Endodermal cell (in vitro differentiated cells): ENCODE data around the gene IFIT1. TPM values are rescaled to one million over a fixed set of nuclear protein-coding genes. Genes with fewer than 3 reads are reported as not detected.

Experiments
- DNase-seq: peaks from one replicate; pipeline ENCODE4 v3.0.0-alpha.2; 2017
- H3K27ac ChIP-seq: 2 replicates; pipeline ENCODE4 v1.5.1; 2013; ENCODE audit warnings: mild to moderate bottlenecking, low read depth, low read length, moderate library complexity
- H3K27me3 ChIP-seq: 2 replicates; pipeline ENCODE4 v1.6.1; 2013; ENCODE audit warnings: mild to moderate bottlenecking, low read length, moderate library complexity; ENCODE audit not compliant: insufficient read depth, control insufficient read depth, poor library complexity, severe bottlenecking
- H3K36me3 ChIP-seq: 2 replicates; pipeline ENCODE4 v1.7.0; 2013; ENCODE audit warnings: mild to moderate bottlenecking, low read length, moderate library complexity; ENCODE audit not compliant: control insufficient read depth, insufficient read depth
- H3K4me1 ChIP-seq: one replicate; pipeline ENCODE4 v1.7.0; 2013; ENCODE audit warnings: low read length; ENCODE audit not compliant: control insufficient read depth, insufficient read depth
- H3K4me3 ChIP-seq: 2 replicates; pipeline ENCODE4 v1.5.1; 2013; ENCODE audit warnings: mild to moderate bottlenecking, low read length, moderate library complexity
- H3K9ac ChIP-seq: 2 replicates; pipeline ENCODE4 v1.6.1; 2013; ENCODE audit warnings: mild to moderate bottlenecking, low read length, moderate library complexity; ENCODE audit not compliant: poor library complexity, severe bottlenecking; ENCODE audit errors: extremely low read depth
- H3K9me3 ChIP-seq: 2 replicates; pipeline ENCODE4 v1.6.1; 2013; ENCODE audit warnings: mild to moderate bottlenecking, low read length, moderate library complexity; ENCODE audit not compliant: control insufficient read depth
- H3K27ac Mint-ChIP-seq: 2 replicates; pipeline ENCODE4 v1.8.0; 2020; ENCODE audit warnings: mixed read lengths
- H3K27me3 Mint-ChIP-seq: 2 replicates; pipeline ENCODE4 v1.8.0; 2021; ENCODE audit warnings: mild to moderate bottlenecking, mixed read lengths; ENCODE audit not compliant: insufficient read depth
- H3K36me3 Mint-ChIP-seq: 2 replicates; pipeline ENCODE4 v1.8.0; 2020; ENCODE audit warnings: low read depth, mixed read lengths
- H3K4me1 Mint-ChIP-seq: 2 replicates; pipeline ENCODE4 v1.8.0; 2020; ENCODE audit warnings: mixed read lengths
- H3K4me3 Mint-ChIP-seq: 2 replicates; pipeline ENCODE4 v1.8.0; 2020; ENCODE audit warnings: mild to moderate bottlenecking, moderate library complexity, mixed read lengths
- H3K9me3 Mint-ChIP-seq: 2 replicates; pipeline ENCODE4 v1.8.0; 2020; ENCODE audit warnings: mild to moderate bottlenecking, mixed read lengths
- CTCF ChIP-seq: fragments of 200-600 bp; sonication (generic); conservative IDR thresholded peaks from 2 replicates; pipeline ENCODE4 v1.5.0; 2021; ENCODE audit warnings: antibody characterized with exemption, mild to moderate bottlenecking
- WGBS, 2 experiments: methylation state at CpG; one replicate each; pipeline versions ENCODE4 v1.1.5 to v1.1.7; 2013; ENCODE audit warnings: missing lambda C conversion rate in 2 of 2, mixed read lengths in 1 of 2; ENCODE audit not compliant: insufficient coverage in 1 of 2, insufficient read length in 1 of 2; 5-methylcytosine and 5-hydroxymethylcytosine counted together
- total RNA-seq, 2 donors: library from RNA; stranded (reverse); fragmentation: NEBNext Ultra II Directional in 1 of 2; extraction: Animal tissue kit (Norgen Biotek cat#: 25700) in 1 of 2; gene quantifications; 2 replicates in 1 of 2; 3 replicates in 1 of 2; pipeline ENCODE4 v1.2.1, GENCODE V29; 2021

The IFIT1 gene
- total RNA-seq, 2 donors from 2014 or later: 0.59 TPM; not detected in 1

- no peak overlapping the region for H3K27ac Mint-ChIP-seq
- no peaks in the 10 kb centered on the region for H3K36me3 Mint-ChIP-seq
Measured at GRCh38 chr10:89374713-89375141, 17.7 kb upstream of the IFIT1 start.

GRCh38 chr10:89377705-89378637 is 14.5 kb upstream of the IFIT1 start, which contains the start of gene IFIT1B:
Gene IFIT1B (plus strand): TSS chr10:89378056. CDS start chr10:89378136, 80 bp downstream.
- Mint-ChIP-seq H3K36me3 (no peaks in the 10 kb centered on the region), H3K9me3 (no peaks in the 10 kb centered on the region), H3K27me3 (no peaks in the 10 kb centered on the region), H3K4me3 (no peak within 1 kb of the TSS), H3K27ac (no peak within 1 kb of the TSS), H3K4me1 (peaks cover 18% of the 10 kb centered on the region)
- Histone ChIP-seq H3K27me3 (no peaks in the 10 kb centered on the region), H3K9me3 (no peaks in the 10 kb centered on the region), H3K4me1 (no peaks in the 10 kb centered on the region), H3K4me3 (no peak within 1 kb of the TSS), H3K9ac (no peak within 1 kb of the TSS), H3K36me3 (no peaks in the 10 kb centered on the region), H3K27ac (no peak within 1 kb of the TSS)
- DNase-seq: no peak
- WGBS, 2 experiments: 89 to 91% methylated on average over 5 of the region's 5 CpGs
- TF ChIP-seq CTCF: no peak

More at GRCh38 chr10:89374713-89375141, 17.7 kb upstream of the IFIT1 start:
- Histone ChIP-seq H3K9ac (no peak overlapping the region), H3K27ac (no peak overlapping the region), H3K4me3 (no peak overlapping the region), H3K9me3 (no peaks in the 10 kb centered on the region), H3K36me3 (no peaks in the 10 kb centered on the region), H3K4me1 (no peaks in the 10 kb centered on the region), H3K27me3 (no peaks in the 10 kb centered on the region)
- Mint-ChIP-seq H3K9me3 (no peaks in the 10 kb centered on the region), H3K4me3 (no peak overlapping the region), H3K27me3 (no peaks in the 10 kb centered on the region), H3K4me1 (peaks cover 18% of the 10 kb centered on the region)
- no peak for TF ChIP-seq CTCF
- DNase-seq: no peak

GRCh38 chr10:89379103-89379502 is 13.3 kb upstream of the IFIT1 start:
- no peaks in the 10 kb centered on the region for H3K36me3 ChIP-seq
- H3K9ac ChIP-seq: no peak overlapping the region
- Mint-ChIP-seq H3K4me3 (no peak overlapping the region), H3K27ac (no peak overlapping the region), H3K27me3 (no peaks in the 10 kb centered on the region), H3K36me3 (no peaks in the 10 kb centered on the region), H3K9me3 (no peaks in the 10 kb centered on the region), H3K4me1 (peaks cover 12% of the 10 kb centered on the region)
- no peak overlapping the region for H3K4me3 ChIP-seq
- TF ChIP-seq CTCF: no peak
- no peaks in the 10 kb centered on the region for H3K4me1 ChIP-seq
- DNase-seq: no peak
- H3K27me3 ChIP-seq: no peaks in the 10 kb centered on the region
- H3K9me3 ChIP-seq: no peaks in the 10 kb centered on the region
- H3K27ac ChIP-seq: no peak overlapping the region
